GM11168 (cell line): ENCODE measurements around the gene EIF1AD.
"Not testable (repeated sequence)": the region's sequence is repeated elsewhere in the genome, so short reads cannot be mapped to it uniquely, and the experiment has no call there.

Experiments
- in situ Hi-C: fragments of 300-500 bp; cut with MboI; formaldehyde crosslinking; loops from one replicate; pipeline ENCODE4 v1.12.0; 2022; ENCODE audit warnings: low sequenced_read_pairs; ENCODE audit not compliant: unreplicated experiment

EIF1AD gene

GRCh38 chr11:65976216-65977176 lies 25.5 kb downstream of the EIF1AD start:
- in situ Hi-C loops = loop anchor here (25.0 kb wide), 1 partner anchor 264 kb away; the partner anchor contains the start of genes KAT5 and RNASEH2C

GRCh38 chr11:65975771-65976170 lies 26.2 kb downstream of the EIF1AD start:
- in situ Hi-C loops = loop anchor here (25.0 kb wide), 1 partner anchor 263 kb away; the partner anchor contains the start of genes KAT5 and RNASEH2C

- in situ Hi-C loops = no loop called here
Observed at GRCh38 chr11:65973439-65974110, 28.4 kb downstream of the EIF1AD start.

- in situ Hi-C loops = no loop called here
Observed at GRCh38 chr11:65972116-65972515, 29.8 kb downstream of the EIF1AD start.

- in situ Hi-C loops = no loop called here
Observed at GRCh38 chr11:65968600-65969482, 33.1 kb downstream of the EIF1AD start.

- in situ Hi-C loops = no loop called here
Observed at GRCh38 chr11:65967329-65967934, 34.5 kb downstream of the EIF1AD start.

GRCh38 chr11:65965986-65966762 lies 35.8 kb downstream of the EIF1AD start:
- in situ Hi-C loops = no loop called here

GRCh38 chr11:65964906-65965305 lies 37.1 kb downstream of the EIF1AD start:
- in situ Hi-C loops = no loop called here

- in situ Hi-C loops = no loop called here
Observed at GRCh38 chr11:65962141-65962564, 39.8 kb downstream of the EIF1AD start.

GRCh38 chr11:65961267-65962140 lies 40.5 kb downstream of the EIF1AD start, which contains the start of gene SART1:
Gene SART1 (plus strand): TSS chr11:65961734. CDS start chr11:65961781, 47 bp downstream.
- in situ Hi-C loops = no loop called here

- in situ Hi-C loops = no loop called here
Observed at GRCh38 chr11:65960824-65961266, 41.1 kb downstream of the EIF1AD start.

- in situ Hi-C loops = no loop called here
Observed at GRCh38 chr11:65958774-65959420, 43.1 kb downstream of the EIF1AD start.

- in situ Hi-C loops = no loop called here
Observed at GRCh38 chr11:65958291-65958690, 43.7 kb downstream of the EIF1AD start.

GRCh38 chr11:65954771-65955170 lies 47.2 kb downstream of the EIF1AD start:
- in situ Hi-C loops = no loop called here

- in situ Hi-C loops = no loop called here
Observed at GRCh38 chr11:65953471-65953870, 48.5 kb downstream of the EIF1AD start.

- in situ Hi-C loops = no loop called here
Observed at GRCh38 chr11:65952052-65952521, 49.9 kb downstream of the EIF1AD start.

GRCh38 chr11:65951641-65952040 lies 50.3 kb downstream of the EIF1AD start:
- in situ Hi-C loops = not testable (repeated sequence)
